ENCODE results near the gene TMEFF1.

DNA sequence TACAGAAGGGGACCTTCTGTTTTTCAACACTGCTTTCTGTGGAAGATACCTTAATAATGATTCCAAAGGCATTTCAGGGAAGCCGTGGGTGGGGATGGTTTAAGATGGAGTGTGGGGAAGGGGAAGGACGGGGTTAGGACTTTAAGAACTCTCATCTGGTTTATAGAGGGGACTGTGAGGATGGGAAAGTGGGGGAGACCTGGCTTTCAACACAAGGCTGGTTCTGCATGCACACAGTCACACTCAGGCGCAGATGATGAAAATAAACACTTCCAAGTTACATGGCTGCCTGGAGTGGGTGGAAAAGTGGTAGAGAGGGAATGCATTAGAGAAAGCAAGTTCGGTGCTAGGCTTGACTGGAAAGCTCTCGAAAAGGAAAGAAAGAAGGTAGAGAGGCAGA, 41.1 kb upstream of the TMEFF1 start:
- TF ChIP-seq POLR2A (IDR thresholded peaks at IDR 0.05) (no peak), EP300 (IDR thresholded peaks at IDR 0.05) (no peak)
- TF ChIP-seq, protein P1, sequence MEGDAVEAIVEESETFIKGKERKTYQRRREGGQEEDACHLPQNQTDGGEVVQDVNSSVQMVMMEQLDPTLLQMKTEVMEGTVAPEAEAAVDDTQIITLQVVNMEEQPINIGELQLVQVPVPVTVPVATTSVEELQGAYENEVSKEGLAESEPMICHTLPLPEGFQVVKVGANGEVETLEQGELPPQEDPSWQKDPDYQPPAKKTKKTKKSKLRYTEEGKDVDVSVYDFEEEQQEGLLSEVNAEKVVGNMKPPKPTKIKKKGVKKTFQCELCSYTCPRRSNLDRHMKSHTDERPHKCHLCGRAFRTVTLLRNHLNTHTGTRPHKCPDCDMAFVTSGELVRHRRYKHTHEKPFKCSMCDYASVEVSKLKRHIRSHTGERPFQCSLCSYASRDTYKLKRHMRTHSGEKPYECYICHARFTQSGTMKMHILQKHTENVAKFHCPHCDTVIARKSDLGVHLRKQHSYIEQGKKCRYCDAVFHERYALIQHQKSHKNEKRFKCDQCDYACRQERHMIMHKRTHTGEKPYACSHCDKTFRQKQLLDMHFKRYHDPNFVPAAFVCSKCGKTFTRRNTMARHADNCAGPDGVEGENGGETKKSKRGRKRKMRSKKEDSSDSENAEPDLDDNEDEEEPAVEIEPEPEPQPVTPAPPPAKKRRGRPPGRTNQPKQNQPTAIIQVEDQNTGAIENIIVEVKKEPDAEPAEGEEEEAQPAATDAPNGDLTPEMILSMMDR (IDR thresholded peaks at IDR 0.05): no peak
